ENCODE data around the gene CLPTM1.

Gene CLPTM1

DNA sequence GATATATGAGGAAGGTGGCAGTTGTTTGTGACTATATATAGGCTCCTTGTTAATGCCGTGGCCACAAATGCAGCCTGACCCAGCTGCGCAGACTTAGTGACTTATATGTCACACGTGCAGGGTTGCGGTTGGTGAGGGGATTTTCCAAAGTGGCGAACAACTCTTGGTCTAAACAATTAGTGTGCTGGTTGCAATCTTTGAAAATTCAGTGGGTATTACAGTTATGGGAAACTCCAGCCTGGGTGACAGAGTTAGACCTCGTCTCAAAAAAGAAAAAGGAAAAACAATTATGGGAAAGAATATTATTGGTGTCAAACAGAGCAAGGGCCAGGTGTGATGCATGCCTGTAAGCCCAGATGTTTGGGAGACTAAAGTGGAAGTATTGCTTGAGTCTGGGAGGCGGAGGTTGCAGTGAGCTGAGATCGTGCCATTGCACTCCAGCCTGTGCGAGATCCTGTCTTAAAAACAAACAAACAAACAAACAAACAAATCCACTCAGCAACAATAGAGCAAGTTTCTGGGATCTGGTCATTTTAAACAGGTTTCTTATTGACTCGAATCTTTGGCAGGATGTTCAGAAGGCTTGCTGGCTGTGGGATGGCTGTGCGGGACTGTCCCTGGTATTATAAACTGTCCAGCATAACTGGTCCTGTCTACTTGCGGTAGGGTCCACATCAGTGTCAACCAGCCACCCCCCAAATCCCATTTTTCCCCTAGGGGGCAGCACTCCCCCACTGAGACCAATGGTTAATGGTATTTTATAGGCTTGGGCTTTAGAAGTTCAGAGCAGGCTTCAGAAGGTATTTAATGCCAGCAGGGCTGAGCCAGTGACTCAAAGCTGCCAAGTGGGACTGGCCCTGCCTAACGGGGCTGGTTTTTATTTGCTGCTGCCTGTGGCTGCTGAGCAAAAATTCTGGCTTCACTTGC, 61.5 kb downstream of the CLPTM1 start:
- DNase-seq = peak; percentile 66

DNA sequence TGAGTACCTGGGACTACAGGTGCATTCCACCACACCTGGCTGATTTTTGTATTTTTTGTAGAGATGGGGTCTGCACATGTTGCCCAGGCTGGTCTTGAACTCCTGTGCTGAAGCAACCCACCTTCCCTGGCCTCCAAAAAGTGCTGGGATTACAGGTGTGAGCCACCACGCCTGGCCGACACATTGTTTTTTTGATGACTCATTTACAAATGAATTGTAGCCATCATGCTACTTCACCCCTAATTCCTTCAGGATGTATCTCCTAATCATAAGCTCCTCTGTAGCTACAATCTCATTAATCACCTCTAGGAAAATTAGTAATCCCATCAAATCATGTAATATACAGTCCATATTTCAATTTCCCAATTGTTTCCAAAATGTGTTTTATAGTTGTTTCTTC, 64.0 kb downstream of the CLPTM1 start:
- DNase-seq = no peak

DNA sequence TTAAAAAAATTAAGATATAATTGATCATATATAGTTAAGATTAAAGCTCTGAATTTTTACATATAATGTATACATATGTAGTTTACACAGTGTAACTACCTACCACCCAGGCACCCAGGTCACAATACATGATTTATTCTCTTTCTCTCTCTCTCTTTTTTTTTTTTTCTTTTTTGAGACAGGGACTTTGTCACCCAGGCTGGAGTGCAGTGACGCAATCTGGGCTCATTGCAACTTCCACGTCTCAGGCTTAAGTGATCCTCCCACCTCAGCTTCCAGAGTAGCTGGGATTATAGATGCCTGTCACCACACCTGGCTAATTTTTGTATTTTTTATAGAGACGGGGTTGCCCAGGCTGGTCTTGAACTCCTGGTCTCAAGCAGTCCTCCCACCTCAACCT, 64.9 kb downstream of the CLPTM1 start:
- no peak for DNase-seq

DNA sequence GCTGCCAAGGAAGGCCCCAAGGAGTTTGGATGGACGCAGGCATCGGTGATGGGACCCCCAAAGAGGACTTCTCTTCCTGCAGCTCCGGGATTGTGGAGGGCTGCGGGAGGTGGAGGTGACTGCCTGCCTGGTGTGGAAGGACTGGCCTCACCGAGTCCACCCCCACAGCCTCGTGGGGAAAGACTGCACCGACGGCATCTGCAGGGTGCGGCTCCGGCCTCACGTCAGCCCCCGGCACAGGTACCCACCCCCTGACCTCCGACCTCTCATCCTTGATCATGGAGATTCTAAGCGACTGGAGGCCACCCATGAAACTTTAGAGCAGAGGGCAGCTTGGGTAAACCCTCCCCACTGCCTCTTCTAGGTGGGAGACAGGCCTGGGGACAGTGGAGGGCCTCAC, 66.8 kb downstream of the CLPTM1 start:
- no peak for DNase-seq

DNA sequence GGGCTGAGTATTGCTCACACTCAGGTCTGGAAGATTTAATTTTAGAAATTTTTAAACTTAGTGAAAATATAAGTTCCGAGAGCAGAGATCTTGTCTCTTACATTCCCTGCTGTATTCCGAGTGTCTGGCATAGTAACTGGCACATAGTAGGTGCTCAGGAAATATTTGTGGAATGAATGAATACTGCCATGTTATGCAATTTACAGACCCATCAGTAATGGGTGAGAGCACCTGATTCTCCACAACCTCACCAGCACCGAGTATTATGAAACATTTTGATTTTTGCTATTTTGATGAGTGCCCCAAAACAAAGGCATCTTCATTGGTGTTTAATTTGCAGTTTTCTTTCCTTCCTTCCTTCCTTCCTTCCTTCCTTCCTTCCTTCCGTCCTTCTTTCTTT, 67.9 kb downstream of the CLPTM1 start:
- no peak for DNase-seq

DNA sequence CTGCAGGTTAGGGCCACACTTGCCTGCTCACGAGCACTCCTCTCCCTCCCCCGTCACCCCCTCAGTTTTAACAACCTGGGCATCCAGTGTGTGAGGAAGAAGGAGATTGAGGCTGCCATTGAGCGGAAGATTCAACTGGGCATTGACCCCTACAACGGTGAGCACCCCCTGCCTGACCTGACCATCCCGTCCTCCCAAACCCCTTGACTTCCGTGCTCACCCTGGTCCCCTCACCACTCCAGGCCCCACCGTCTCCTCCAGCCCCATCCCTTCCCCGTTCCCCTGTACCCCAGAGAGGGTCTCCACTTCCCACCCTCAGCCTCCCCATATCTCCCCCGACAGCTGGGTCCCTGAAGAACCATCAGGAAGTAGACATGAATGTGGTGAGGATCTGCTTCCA, 70.1 kb downstream of the CLPTM1 start:
- DNase-seq = no peak

DNA sequence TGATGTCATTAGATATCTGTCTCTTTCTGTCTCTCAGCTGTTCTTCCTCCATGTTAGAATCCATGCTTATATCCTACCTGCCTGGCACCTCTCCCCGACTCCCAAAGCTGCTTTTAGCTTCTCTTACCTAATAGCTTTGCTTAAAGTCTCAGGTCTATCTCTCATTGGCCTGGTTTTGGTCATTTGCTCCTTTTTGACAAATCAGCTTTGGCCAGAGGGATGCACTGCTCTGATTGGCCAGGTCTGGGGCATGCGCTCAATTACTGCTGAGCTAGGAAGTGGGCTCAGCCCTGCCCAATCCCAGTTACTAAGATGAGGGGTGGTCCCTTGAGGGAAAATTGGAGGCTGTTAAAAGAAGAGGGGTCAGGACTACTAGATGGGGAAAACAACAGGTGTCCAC, 72.2 kb downstream of the CLPTM1 start:
- no peak for DNase-seq

DNA sequence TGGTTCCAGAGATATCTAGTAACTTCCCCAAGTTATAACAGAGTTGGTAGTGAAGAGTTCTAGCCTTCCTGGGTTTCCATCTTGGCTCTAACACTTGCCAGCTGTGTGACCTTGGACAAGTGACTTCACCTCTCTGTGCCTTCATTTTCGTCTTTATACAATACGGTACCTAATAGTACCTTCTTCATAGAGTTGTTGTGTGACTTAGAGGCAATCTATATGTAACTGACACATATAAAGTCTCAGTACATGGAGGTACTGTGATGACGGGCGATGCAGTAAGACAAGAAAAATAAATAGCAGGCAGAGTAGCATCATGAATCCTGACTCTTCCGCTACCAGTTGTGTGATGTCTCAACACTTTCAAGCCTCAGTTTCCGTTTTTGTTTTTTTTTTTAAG, 75.6 kb downstream of the CLPTM1 start:
- DNase-seq = no peak

DNA sequence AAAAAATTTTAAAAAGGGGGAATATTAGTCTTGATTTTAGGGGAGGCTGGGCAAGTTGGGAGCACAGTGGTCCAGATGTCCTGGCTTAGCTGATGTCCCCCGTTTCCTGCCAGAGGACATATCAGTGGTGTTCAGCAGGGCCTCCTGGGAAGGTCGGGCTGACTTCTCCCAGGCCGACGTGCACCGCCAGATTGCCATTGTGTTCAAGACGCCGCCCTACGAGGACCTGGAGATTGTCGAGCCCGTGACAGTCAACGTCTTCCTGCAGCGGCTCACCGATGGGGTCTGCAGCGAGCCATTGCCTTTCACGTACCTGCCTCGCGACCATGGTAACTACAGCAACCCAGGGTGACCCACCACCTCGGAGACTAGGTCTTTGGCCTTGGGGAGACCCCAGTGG, 77.2 kb downstream of the CLPTM1 start:
- DNase-seq = no peak

DNA sequence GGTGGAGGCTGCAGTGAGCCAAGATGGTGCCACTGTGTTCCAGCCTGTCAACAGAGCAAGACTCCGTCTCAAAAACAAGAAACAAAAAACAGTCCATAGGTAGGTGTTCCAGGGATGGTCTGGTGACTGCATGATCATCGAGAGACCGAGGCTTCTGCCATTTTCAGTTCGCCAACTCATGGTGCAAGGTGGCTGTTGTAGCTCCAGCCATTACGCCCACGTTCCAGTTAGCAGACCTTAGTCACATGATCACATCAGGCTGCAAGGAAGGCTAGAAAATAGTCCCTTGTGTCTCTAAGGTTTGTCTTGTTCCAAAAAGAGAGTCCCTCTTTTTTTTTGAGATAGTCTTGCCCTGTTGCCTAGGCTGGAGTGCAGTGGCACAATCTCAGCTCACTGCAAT, 80.6 kb downstream of the CLPTM1 start:
- DNase-seq = no peak

DNA sequence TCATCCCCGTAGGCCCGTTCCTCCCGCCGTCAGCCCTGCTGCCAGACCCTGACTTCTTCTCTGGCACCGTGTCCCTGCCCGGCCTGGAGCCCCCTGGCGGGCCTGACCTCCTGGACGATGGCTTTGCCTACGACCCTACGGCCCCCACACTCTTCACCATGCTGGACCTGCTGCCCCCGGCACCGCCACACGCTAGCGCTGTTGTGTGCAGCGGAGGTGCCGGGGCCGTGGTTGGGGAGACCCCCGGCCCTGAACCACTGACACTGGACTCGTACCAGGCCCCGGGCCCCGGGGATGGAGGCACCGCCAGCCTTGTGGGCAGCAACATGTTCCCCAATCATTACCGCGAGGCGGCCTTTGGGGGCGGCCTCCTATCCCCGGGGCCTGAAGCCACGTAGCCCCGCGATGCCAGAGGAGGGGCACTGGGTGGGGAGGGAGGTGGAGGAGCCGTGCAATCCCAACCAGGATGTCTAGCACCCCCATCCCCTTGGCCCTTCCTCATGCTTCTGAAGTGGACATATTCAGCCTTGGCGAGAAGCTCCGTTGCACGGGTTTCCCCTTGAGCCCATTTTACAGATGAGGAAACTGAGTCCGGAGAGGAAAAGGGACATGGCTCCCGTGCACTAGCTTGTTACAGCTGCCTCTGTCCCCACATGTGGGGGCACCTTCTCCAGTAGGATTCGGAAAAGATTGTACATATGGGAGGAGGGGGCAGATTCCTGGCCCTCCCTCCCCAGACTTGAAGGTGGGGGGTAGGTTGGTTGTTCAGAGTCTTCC, 82.4 kb downstream of the CLPTM1 start:
- DNase-seq = no peak

DNA sequence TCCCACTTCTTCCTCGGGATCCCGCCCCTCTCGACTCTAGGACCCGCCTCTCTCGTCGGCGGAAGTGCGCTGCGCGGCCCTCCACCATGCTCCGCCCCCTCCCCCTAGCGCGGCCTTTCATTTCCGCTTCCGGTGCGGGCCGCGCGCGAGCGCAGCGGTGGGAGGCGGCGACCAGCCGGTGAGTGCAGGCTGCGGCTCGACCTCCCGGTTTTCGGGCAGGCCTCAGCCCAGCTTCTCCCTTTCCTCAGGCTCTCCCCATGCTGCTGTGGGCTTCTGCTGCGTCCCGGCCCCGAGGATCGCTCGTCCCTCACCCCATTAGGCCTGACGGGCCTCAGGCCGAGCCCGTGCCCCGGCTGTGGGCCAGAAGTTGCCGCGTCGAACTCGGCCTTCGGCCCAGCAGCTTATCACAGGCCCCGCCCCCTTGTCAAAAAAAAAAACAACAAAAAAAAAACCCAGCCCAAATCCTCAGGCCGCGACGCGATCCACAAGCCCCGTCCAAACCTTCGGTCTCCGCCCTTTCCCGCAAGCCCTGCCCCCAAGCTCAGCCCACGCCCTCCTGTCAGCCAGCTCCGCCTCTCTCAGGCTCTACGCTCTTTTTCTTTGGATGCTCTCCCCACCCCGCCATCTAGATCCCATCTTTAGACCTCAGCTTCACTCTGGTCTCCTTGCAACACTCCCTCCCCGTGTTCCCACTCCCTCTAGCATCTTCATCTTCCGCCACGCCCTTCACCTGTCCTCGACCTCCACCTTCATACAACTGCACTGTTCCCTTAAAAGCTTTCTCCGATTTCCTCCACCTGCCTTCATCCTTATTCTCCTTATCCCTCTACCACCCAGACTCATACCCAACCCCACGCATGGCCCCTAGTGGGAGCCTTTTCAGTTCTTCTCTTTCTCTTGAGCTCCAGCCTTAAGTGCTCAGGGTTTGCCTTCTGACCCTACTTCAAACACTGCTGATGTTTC, 84.0 kb downstream of the CLPTM1 start, which contains the start of gene CLASRP:
CLASRP (plus strand) TSS at position 115 of the 963 bp plus-strand sequence. CDS start 1,168 bp downstream, outside the sequence.
- peak; percentile 89 for DNase-seq

DNA sequence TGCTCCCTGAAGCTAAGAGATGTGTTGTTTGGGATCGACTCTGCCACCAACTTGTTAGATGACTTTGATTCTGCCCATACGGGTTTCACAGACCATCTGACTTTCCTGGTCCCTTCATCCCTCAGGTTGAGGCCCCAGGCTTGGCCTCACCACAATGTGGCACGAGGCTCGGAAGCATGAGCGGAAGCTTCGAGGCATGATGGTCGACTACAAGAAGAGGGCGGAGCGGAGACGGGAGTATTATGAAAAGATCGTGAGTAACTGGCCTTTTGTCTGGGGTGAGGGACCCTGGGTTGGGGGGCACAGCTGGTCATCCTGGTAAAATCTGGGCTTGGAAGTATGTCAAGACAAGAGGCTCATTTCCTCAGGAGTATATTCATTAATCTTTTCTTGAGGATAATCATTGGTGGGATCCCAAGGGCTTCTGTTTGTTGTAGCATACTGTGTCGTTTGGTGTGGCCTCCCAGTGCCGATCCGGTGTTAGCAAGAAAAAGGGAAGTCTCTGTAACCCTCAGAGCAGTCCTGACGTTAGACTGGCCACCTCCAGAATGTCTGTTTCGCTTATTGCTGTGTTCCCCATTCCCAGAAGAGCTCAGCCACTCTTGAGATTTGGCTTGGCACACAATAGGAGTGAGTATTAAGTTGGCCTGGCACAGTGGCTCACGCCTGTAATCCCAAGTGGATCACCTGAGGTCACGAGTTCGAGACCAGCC, 85.0 kb downstream of the CLPTM1 start:
- DNase-seq = no peak

DNA sequence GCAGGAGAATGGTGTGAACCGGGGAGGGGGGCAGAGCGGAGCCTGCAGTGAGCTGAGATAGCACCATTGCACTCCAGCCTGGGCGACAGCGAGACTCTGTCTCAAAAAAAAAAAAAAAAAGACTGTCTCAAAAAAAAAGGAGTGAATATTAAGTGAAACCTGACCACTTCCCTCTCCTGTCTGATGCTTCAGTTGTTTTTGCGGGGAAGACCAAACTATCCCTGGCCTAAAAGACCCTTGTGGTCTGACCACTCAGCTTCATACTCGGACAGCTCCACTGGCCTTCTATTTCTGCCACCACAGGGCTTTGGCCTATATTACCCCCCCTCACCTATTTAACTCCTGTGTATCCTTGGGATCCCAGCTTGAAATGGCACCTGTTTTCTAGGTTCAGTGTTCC, 85.9 kb downstream of the CLPTM1 start:
- DNase-seq = no peak
